Activated CD4-positive, alpha-beta T cell treated with anti-CD3 and anti-CD28 coated beads, Interleukin-2, amount 50 U/mL, for 48 hours (primary cell): ENCODE measurements around the gene MRPL11.
"Not testable (repeated sequence)": the region's sequence is repeated elsewhere in the genome, so short reads cannot be mapped to it uniquely, and the experiment has no call there.

Experiments
- DNase-seq, 2 experiments: peaks; one replicate each; pipeline ENCODE4 v3.0.0-alpha.2; 2020

Gene MRPL11

DNA sequence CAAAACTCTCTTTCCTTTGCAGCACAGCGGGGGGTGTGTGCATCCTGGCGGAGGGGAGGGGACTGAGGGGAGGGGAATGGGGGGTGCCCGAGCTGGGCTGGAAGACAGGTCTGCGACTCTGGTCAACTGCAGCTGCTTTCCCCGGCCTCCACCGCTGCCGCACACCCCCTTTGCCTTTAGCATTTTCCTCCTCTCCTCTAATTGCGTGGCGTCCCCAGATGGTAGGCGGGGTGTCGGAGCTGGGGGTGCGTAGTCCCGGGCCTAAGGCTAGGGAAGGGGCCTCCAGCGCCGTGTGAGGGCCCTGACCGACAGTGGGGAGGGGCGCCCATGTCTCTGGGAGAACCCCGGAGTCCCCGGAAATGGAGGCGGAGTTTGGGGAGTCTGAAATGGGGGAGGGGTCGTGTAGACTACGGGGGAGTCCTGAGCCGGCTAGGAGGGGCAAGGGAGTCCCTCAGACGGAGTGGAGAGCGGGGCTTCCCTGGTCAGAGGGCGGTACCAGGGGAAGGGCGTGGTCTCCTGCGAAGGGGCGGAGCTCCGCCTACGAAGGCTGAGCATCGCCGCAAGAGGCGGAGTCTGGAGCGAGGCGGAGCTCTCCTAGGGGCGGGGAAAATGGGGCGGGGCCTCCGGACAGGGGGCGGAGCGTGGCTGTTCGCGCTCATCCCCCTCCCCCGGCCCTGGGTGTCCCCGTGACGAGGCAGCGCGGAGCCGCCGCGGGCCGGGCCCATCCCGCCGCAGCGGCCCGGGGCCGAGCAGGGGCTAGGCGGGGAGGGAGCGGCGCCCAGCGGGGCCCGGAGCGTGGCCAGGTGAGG, 27.8 kb upstream of the MRPL11 start, which contains the start of gene PELI3:
PELI3 (plus strand) TSS at position 681 of the 809 bp plus-strand sequence. CDS start 1,224 bp downstream, outside the sequence.
- peak; percentile 95 to 96 for DNase-seq

GRCh38 chr11:66465373-66466224, 27.0 kb upstream of the MRPL11 start:
- no peak for DNase-seq

DNA sequence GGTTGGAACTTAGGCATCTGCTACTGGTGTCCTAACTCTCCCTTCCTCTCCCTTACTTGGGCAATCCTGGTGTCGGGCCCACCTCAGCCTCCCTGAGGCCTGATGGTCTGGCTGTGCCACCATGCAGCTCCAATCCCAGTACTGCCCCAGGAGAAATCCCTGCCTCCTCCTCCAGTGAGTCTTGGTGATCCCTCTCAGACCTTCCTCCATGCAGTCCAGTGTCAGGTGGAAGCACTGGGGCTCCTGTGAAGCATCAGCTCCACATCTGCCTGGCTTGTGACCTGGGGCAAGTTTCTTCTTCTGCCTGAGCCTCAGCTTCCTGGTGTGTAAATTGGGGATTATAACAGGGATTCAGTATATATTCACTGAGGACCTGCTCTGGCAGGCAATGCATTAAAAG, 26.3 kb upstream of the MRPL11 start:
- no peak for DNase-seq

GRCh38 chr11:66464116-66464515, 25.5 kb upstream of the MRPL11 start:
- DNase-seq = not testable (repeated sequence)

DNA sequence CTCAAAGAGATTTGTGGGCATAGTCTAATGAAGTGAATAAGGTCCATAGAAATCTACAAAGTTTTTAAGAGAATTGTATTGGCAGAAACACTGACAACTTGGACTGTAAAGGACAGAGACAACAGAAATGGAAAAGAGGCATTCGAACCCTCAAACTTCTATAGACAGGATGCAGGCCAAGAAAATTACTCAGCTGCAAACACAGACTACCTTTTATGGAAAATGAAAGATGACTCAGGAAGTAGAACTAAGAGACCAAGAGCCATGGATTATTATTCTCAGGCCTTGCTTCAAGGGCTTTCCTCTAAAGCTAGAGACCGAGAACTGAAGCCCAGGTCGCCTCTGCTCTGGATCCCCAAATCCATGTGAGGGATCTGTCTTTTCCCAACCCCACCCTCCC, 24.3 kb upstream of the MRPL11 start:
- DNase-seq = no peak

DNA sequence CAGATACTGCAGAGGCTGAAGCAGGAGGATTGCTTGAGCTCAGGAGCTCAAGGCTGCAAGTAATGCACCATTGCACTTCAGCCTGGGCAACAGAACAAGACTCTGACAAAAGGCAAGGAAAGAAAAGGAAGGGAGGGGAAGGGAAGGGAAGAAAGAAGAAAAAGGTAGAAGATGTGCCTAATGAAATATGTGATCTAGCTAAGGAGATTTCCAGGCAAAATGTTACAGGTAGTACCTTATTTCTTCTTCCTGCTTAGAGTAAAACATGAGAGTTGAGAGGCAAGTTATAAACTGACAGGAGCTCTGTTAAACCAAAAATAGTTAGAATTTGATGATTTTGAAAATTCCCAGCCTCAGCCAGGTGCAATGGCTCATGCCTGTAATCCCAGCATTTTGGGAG, 23.4 kb upstream of the MRPL11 start:
- no peak for DNase-seq

DNA sequence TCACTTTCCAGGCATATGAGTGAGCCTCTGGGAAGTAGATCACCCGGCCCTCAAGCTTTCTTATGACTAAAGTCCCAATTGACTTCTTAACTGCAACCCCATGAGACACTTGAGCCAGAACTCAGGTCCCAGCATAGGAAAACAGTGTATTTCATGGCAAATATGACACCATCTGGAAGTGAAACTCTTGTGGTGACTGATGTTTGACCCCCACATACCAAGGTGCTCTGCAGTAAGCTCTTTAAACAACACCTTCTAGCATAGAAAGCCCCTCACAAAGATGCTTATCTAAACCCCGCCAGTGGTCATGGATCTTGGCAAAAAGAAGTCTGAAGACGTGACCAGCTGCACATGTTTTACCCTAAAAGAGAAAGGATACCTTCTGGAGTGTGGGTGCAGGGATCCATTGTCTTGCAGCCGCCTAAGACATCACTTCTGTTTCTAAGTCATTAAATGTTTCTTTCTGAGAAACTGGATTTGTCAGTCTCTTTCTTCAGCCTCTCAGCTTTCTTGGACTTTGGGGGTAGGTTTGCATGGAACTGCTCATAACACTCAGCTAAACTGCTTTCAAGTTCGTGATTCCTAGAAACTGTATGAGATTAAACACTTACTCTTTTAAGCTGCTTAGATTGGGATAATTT, 20.6 kb upstream of the MRPL11 start:
- DNase-seq = no peak

DNA sequence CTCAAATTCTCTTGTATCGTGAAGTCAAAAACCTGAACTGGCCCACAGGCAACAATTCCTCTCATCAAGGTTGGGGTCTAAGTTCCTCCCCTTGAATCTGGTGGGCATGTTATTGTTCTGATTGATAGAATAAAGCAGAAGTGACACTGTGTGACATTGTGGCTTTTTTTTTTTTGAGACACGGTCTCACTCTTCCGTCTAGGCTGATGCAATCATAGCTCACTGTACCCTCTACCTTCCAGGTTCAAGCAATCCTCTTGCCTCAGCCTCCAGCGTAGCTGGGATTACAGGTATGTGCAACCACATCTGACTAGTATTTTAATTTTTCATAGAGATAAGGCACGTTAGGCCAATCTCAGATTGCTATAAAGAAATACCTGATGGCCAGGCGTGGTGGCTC, 19.2 kb upstream of the MRPL11 start:
- no peak for DNase-seq

DNA sequence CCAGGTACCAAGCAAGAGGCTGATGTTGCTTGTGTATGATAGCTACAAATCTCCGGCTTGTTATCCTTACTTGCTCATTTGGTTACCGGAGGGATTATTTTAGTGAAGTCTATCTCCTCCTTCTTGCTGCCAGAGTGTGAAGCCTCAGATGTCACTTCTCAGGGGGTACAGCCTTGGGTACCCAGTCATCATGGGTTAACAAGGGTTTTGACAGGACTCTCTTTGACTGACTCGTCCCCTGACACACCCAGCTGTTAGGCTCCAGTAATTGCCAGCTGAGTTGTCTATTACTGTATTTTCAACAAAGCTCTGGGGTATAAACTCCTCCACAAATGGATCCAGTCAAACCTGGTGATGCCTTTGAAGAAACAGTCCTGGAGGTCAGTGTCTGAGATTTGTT, 16.2 kb upstream of the MRPL11 start:
- DNase-seq = no peak

GRCh38 chr11:66454247-66454646, 15.6 kb upstream of the MRPL11 start:
- no peak for DNase-seq

DNA sequence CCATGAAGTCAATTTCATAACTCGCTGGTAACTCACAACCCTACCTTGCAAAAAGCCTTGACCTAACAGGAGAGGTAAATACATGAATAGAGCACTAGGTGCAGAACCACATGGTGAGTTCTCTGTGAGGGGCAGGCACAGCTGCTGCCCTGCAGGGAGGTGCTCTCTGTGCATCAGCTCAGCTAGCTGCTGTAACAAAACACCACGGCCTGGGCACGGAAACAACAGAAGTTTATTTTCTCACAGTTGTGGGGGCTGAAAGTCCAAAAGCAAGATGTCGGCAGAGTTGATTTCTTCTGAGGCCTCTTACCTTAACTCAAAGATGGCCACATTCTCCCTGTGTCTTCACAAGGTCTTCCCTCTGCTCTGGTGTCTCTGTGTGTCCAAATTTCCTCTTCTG, 13.0 kb upstream of the MRPL11 start:
- no peak for DNase-seq

DNA sequence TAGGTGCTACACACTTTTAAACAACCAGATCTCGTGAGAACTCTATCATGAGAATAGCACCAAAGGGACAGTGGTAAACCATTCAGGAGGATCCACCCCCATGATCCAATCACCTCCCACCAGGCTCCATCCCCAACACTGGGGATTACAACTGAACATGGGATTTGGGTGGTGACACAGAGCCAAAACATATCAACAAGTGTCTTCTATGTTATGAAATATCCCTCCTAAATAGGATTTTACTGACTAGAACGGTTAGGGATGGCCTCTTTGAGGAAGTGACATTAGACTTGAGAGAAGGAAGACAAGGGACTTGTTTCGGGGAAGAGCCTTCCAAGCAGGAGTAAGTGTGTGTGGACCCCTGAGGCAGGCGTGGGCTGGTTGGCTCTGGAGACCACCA, 11.9 kb upstream of the MRPL11 start:
- no peak for DNase-seq

DNA sequence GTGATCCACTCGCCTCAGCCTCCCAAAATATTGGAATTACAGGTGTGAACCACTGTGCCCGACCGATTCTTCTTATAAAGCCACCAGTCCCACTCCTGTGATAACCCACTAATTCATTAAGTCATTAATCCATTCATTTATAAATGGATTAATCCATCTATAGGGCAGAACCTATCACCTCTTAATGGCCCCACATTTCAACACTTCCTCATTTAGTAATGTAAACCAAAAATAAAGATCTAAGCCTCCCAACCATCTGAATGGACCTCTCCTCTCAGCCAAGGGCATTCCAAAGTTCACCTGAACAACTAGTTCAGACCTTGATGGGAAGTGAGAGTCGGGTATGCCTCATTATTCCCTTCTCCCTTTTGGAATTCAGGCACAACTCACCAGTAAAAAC, 9.9 kb upstream of the MRPL11 start:
- no peak for DNase-seq

DNA sequence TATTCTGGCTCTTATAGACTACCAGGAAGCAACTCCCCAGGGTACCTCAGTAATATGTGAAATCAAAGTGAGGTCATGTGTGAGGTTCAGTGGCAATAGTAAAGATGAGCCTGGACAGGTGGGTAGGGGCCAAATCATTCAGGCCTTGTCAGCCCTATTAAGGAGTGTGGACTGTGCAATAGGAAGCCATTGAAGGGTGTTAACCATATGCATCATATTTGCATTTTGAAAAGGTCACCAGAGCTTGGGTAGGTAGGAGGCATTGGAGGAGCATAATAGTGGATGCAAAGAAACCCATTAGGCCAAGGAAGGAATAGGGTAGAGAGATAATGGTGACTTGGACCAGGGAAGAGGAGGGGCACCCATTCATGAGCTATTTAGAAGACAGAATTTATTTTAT, 8.4 kb upstream of the MRPL11 start:
- DNase-seq = no peak

DNA sequence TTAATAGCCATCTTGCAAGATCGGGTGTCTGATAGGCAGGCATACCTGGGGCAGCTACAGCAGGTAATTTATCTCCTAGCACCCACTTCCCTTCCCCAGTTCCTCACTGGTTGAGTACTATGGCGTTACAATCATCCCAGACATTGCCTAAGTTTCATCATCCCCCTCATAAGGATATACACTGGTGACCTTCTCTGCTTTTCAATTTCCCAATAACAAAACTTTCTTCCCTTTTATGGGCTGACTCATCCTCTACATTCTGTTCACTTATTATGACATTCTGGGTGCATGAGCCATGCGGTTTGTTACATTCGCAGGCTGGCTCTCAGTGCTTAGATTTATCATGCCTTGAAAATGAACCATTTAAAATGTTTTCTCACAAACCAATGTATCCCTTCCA, 5.0 kb upstream of the MRPL11 start:
- DNase-seq = no peak

- not testable (repeated sequence) for DNase-seq
Measured at GRCh38 chr11:66440940-66441282, 2.3 kb upstream of the MRPL11 start.

DNA sequence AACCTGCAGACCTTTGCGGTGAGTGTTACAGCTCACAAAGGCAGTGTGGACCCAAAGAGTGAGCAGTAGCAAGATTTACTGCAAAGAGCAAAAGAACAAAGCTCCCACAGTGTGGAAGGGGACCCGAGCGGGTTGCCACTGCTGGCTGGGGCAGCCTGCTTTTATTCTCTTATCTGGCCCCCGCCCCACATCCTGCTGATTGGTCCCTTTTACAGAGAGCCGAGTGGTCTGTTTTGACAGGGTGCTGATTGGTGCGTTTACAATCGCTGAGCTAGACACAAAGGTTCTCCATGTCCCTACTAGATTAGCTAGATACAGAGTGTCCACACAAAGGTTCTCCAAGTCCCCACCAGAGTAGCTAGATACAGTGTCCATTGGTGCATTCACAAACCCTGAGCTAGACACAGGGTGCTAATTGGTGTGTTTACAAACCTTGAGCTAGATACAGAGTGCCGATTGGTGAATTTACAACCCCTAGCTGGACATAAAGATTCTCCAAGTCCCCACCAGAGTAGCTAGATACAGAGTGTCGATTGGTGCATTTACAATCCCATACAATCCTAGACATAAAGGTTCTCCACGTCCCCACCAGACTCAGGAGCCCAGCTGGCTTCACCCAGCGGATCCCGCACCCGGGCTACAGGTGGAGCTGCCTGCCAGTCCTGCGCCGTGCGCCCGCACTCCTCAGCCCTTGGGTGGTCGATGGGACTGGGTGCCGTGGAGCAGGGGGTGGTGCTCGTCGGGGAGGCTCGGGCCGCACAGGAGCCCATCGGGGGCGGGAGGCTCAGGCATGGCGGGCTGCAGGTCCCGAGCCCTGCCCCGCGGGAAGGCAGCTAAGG, 1.7 kb upstream of the MRPL11 start:
- DNase-seq = not testable (repeated sequence)

DNA sequence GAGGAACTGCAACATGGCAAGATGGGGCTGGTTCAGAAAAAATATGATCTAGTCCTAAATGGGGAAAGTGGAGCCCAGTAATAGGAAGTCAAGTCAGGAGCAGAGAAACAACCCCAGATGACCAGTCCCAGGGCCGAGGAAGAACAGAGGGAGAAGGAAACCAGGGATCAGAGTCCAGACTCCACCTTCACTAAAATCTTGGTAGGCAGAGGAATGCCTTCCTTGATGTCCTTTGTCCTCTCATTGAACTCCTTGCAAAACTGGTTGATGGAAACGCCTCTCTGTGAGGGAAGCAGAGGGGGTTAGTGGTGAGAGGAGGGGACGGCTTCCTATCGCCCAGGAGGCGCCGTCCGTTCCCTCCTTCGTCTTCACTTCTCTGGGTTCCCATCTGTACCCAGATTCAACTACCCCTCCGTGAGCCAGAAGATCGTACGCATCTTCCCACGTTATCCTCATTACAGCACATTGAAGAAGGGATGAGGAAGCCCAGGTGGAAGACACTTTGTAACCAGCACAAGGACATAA, 607 bp downstream of the MRPL11 start:
- no peak for DNase-seq

DNA sequence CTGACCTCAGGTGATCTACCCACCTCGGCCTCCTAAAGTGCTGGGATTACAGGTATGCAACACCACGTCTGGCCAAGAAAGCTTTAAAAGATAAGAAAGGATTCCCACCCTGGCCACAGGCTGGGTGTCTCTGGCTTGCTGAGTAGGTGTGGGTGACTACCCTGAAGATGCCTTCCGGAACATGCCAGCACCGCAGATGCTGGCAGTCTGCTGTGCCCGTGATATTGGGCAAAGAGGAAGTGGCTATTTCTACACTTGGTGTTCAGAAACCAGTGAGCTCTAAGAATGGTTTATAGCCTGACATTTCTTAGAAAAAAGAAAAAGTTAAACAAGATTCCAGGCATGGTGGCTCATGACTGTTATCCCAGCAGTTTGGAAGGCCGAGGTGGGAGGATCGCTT, 6.1 kb downstream of the MRPL11 start:
- no peak for DNase-seq

GRCh38 chr11:66431871-66432329, 6.7 kb downstream of the MRPL11 start:
- DNase-seq = not testable (repeated sequence)

- not testable (repeated sequence) for DNase-seq
Measured at GRCh38 chr11:66431287-66431686, 7.4 kb downstream of the MRPL11 start.

GRCh38 chr11:66429983-66430602, 8.6 kb downstream of the MRPL11 start:
- peak; percentile 84 to 87 for DNase-seq
